ENCODE results near the gene USP13. TPM values are rescaled to one million over a fixed set of nuclear protein-coding genes. Genes with fewer than 3 reads are reported as not detected.
"Not testable (repeated sequence)": the region's sequence is repeated elsewhere in the genome, so short reads cannot be mapped to it uniquely, and the experiment has no call there.

Gene USP13
- total RNA-seq, 1 experiment from 2014 or later: 33.0 TPM

DNA sequence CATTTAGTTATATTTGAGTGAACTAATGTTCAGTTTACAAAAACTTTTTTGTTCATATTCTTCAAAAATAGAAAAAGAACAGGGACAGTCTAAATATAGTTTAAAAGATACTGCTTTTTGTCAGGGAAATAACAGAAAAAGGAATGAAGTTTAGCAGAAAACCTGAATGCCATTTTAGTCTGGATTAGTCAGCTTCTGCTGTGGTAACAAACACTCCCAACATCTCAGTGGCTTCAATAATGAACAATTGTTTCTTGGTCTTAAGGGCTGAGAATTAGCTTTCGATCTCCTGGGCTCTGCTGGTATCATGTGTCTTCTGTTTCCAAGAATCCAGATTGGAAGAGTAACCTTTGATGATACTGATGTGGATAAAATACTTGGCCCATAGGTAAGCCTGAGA is 12.4 kb upstream of the USP13 start:
- Histone ChIP-seq H3K36me3 (ENCODE audit: insufficient read depth, low read length, poor library complexity, severe bottlenecking) (no peaks in the 10 kb centered on the region), H3K4me1 (ENCODE audit: insufficient read depth, low read length, poor library complexity, severe bottlenecking) (no peaks in the 10 kb centered on the region), H3K4me3 (ENCODE audit: low read depth, low read length, poor library complexity, severe bottlenecking) (no peak overlapping the region), H3K27me3 (replicated peaks; ENCODE audit: insufficient read depth, low read depth, low read length, poor library complexity) (no peaks in the 10 kb centered on the region), H3K9me3 (ENCODE audit: low read depth, low read length, poor library complexity, severe bottlenecking) (no peaks in the 10 kb centered on the region), H3K27ac (ENCODE audit: low read depth, low read length, poor library complexity, severe bottlenecking) (no peak overlapping the region)
- BruUV-seq (replicated peaks): no TSS peak
- no peak for DNase-seq (ENCODE audit: low spot score)
- TF ChIP-seq EZH2 (IDR thresholded peaks at IDR 0.05; ENCODE audit: borderline replicate concordance, low read depth, low read length, poor library complexity, severe bottlenecking): no peak
- TF ChIP-seq, protein P1, sequence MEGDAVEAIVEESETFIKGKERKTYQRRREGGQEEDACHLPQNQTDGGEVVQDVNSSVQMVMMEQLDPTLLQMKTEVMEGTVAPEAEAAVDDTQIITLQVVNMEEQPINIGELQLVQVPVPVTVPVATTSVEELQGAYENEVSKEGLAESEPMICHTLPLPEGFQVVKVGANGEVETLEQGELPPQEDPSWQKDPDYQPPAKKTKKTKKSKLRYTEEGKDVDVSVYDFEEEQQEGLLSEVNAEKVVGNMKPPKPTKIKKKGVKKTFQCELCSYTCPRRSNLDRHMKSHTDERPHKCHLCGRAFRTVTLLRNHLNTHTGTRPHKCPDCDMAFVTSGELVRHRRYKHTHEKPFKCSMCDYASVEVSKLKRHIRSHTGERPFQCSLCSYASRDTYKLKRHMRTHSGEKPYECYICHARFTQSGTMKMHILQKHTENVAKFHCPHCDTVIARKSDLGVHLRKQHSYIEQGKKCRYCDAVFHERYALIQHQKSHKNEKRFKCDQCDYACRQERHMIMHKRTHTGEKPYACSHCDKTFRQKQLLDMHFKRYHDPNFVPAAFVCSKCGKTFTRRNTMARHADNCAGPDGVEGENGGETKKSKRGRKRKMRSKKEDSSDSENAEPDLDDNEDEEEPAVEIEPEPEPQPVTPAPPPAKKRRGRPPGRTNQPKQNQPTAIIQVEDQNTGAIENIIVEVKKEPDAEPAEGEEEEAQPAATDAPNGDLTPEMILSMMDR (conservative IDR thresholded peaks at IDR 0.05; ENCODE audit: low read depth, low read length): no peak
- intact Hi-C loops (cut with micrococcal nuclease; ENCODE audit: unreplicated experiment): no loop called here
- CTCF ChIA-PET: no interaction called here
- POLR2A ChIA-PET (ENCODE audit: low non-redundant PET): no interaction called here

DNA sequence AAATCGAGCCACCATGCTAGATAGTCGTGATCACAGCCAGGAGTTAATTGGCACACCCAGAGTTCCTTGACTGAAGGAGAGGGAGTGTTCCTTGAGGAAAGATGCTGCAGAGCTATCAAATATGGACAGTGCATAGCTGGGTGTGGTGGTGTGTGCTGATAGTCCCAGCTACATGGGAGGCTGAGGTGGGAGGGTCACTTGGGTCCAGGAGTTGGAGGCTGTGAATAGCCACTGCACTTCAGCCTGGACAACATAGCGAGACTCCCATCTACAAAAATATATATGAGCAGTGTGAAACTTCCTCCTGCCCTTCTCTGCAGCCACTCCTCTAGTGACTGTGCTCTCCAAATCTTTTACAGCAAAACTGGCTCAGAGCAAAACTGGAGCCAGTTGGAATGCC is 10.0 kb upstream of the USP13 start:
- no peaks in the 10 kb centered on the region for H3K9me3 ChIP-seq (ENCODE audit: low read depth, low read length, poor library complexity, severe bottlenecking)
- ChIA-PET POLR2A (ENCODE audit: low non-redundant PET) (no interaction called here), CTCF (no interaction called here)
- BruUV-seq (replicated peaks): no TSS peak
- H3K27ac ChIP-seq (ENCODE audit: low read depth, low read length, poor library complexity, severe bottlenecking): no peak overlapping the region
- H3K4me3 ChIP-seq (ENCODE audit: low read depth, low read length, poor library complexity, severe bottlenecking): no peak overlapping the region
- no peaks in the 10 kb centered on the region for H3K4me1 ChIP-seq (ENCODE audit: insufficient read depth, low read length, poor library complexity, severe bottlenecking)
- no peaks in the 10 kb centered on the region for H3K36me3 ChIP-seq (ENCODE audit: insufficient read depth, low read length, poor library complexity, severe bottlenecking)
- no peaks in the 10 kb centered on the region for H3K27me3 ChIP-seq (replicated peaks; ENCODE audit: insufficient read depth, low read depth, low read length, poor library complexity)
- TF ChIP-seq, protein P1 (conservative IDR thresholded peaks at IDR 0.05; ENCODE audit: low read depth, low read length): no peak
- no peak for TF ChIP-seq EZH2 (IDR thresholded peaks at IDR 0.05; ENCODE audit: borderline replicate concordance, low read depth, low read length, poor library complexity, severe bottlenecking)
- intact Hi-C loops (cut with micrococcal nuclease; ENCODE audit: unreplicated experiment): no loop called here
- no peak for DNase-seq (ENCODE audit: low spot score)

DNA sequence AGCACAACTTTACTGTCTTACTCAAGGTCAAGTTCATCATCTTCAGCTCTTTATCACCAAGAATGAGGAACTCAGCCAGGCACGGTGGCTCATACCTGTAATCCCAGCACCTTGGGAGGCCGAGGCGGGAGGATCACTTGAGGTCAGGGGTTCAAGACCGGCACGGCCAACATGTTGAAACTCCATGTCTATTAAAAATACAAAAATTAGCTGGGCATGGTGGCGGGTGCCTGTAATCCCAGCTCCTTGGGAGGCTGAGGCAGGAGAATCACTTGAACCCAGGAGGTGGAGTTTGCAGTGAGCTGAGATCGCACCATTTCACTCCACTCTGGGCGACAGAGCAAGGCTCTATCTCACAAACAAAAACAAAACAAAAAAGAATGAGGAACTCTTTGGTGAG is 9.0 kb upstream of the USP13 start:
- BruUV-seq (replicated peaks); H3K4me3 ChIP-seq (ENCODE audit: low read depth, low read length, poor library complexity, severe bottlenecking); H3K9me3 ChIP-seq (ENCODE audit: low read depth, low read length, poor library complexity, severe bottlenecking); H3K36me3 ChIP-seq (ENCODE audit: insufficient read depth, low read length, poor library complexity, severe bottlenecking); intact Hi-C loops (cut with micrococcal nuclease; ENCODE audit: unreplicated experiment); CTCF ChIA-PET; DNase-seq (ENCODE audit: low spot score); H3K27me3 ChIP-seq (replicated peaks; ENCODE audit: insufficient read depth, low read depth, low read length, poor library complexity); H3K4me1 ChIP-seq (ENCODE audit: insufficient read depth, low read length, poor library complexity, severe bottlenecking); H3K27ac ChIP-seq (ENCODE audit: low read depth, low read length, poor library complexity, severe bottlenecking): not testable (repeated sequence)
- POLR2A ChIA-PET (ENCODE audit: low non-redundant PET): interaction anchor here (0.6 kb wide), 1 partner anchor 564 kb away, joined by 6 read pairs; no protein-coding TSS in a partner anchor

DNA sequence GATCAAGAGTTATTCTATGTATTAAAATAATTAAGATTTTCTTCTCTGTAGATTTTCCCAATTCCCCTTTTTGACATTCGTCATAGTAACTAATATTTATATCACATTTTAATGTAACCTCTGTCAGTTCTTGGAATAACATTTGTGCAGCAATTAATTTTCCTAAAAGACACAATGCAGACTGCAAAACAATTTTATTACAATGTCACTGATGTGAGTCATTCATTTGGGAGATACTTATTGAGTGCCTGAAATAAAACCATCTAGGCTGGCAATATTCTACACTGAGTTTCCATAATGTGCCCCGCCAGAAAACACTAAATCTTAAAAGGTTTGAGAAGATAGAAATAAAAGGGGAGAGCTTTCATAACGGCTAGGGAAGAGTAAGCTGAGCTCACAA is 6.7 kb upstream of the USP13 start:
- no peak for TF ChIP-seq EZH2 (IDR thresholded peaks at IDR 0.05; ENCODE audit: borderline replicate concordance, low read depth, low read length, poor library complexity, severe bottlenecking)
- TF ChIP-seq, protein P1 (conservative IDR thresholded peaks at IDR 0.05; ENCODE audit: low read depth, low read length): no peak
- no peak for DNase-seq (ENCODE audit: low spot score)
- Histone ChIP-seq H3K9me3 (ENCODE audit: low read depth, low read length, poor library complexity, severe bottlenecking) (no peaks in the 10 kb centered on the region), H3K4me1 (ENCODE audit: insufficient read depth, low read length, poor library complexity, severe bottlenecking) (no peaks in the 10 kb centered on the region), H3K36me3 (ENCODE audit: insufficient read depth, low read length, poor library complexity, severe bottlenecking) (no peaks in the 10 kb centered on the region), H3K27ac (ENCODE audit: low read depth, low read length, poor library complexity, severe bottlenecking) (no peak overlapping the region), H3K4me3 (ENCODE audit: low read depth, low read length, poor library complexity, severe bottlenecking) (no peak overlapping the region), H3K27me3 (replicated peaks; ENCODE audit: insufficient read depth, low read depth, low read length, poor library complexity) (no peaks in the 10 kb centered on the region)
- intact Hi-C loops (cut with micrococcal nuclease; ENCODE audit: unreplicated experiment): no loop called here
- CTCF ChIA-PET: no interaction called here
- BruUV-seq (replicated peaks): no TSS peak
- POLR2A ChIA-PET (ENCODE audit: low non-redundant PET): no interaction called here
